OCI-LY7 (cell line): ENCODE measurements around the gene TRMT61A. TPM values are rescaled to one million over a fixed set of nuclear protein-coding genes. Genes with fewer than 3 reads are reported as not detected.

Source experiments
- BruUV-seq: library from RNA; stranded (reverse); fragments of 400-500 nt; replicated peaks from 2 replicates; lab custom pipeline; 2021; lab: Mats Ljungman, UMichigan
- CTCF ChIA-PET: fragments of 300-600 bp; sonication (Branson Sonifier 250); formaldehyde crosslinking; loops from one replicate; lab custom pipeline; 2022; ENCODE audit warnings: antibody characterized with exemption; ENCODE audit not compliant: unreplicated experiment; lab: Charles Lee
- POLR2A ChIA-PET: fragments of 300-600 bp; sonication (Branson Sonifier 250); formaldehyde crosslinking; loops from one replicate; lab custom pipeline; 2022; ENCODE audit warnings: antibody characterized with exemption; lab: Charles Lee
- DNase-seq: peaks from one replicate; pipeline ENCODE4 v3.0.0-alpha.2; 2015; ENCODE audit warnings: low spot score
- H2AFZ ChIP-seq: fragments of 200-600 bp; sonication (generic), shearing (Covaris generic); 2 replicates; pipeline ENCODE4 v1.6.1; 2014; ENCODE audit warnings: mild to moderate bottlenecking, antibody characterized with exemption, low read length, moderate library complexity
- H3K27ac ChIP-seq: fragments of 200-600 bp; sonication (generic); 2 replicates; pipeline ENCODE4 v1.5.1; 2014; ENCODE audit warnings: mixed run types, low read depth, mild to moderate bottlenecking, moderate library complexity, low read length, inconsistent platforms; ENCODE audit not compliant: poor library complexity, severe bottlenecking
- H3K36me3 ChIP-seq: fragments of 200-600 bp; sonication (generic); 2 replicates; pipeline ENCODE4 v1.6.1; 2014; ENCODE audit warnings: mild to moderate bottlenecking, antibody characterized with exemption, low read length, moderate library complexity, mixed read lengths; ENCODE audit not compliant: insufficient read depth
- H3K4me1 ChIP-seq: fragments of 200-600 bp; sonication (generic); 2 replicates; pipeline ENCODE4 v1.5.1; 2014; ENCODE audit warnings: mild to moderate bottlenecking, low read length; ENCODE audit not compliant: insufficient read depth, poor library complexity, severe bottlenecking
- H3K4me2 ChIP-seq: fragments of 200-600 bp; sonication (generic); 2 replicates; pipeline ENCODE4 v1.6.1; 2014; ENCODE audit warnings: mild to moderate bottlenecking, low read length
- H3K4me3 ChIP-seq: fragments of 200-600 bp; sonication (generic); 2 replicates; pipeline ENCODE4 v1.5.1; 2014; ENCODE audit warnings: mild to moderate bottlenecking, low read depth, low read length; ENCODE audit not compliant: poor library complexity, severe bottlenecking
- H3K79me2 ChIP-seq: fragments of 200-600 bp; sonication (generic); 2 replicates; pipeline ENCODE4 v1.6.1; 2016; ENCODE audit warnings: low read depth, mild to moderate bottlenecking, low read length, moderate library complexity, mixed read lengths; ENCODE audit not compliant: insufficient read depth
- H3K9me2 ChIP-seq: fragments of 200-600 bp; sonication (generic); 2 replicates; pipeline ENCODE4 v1.6.1; 2016; ENCODE audit warnings: mild to moderate bottlenecking, low read length, mixed read lengths; ENCODE audit not compliant: insufficient read depth
- H3K9me3 ChIP-seq: fragments of 200-600 bp; sonication (generic); 2 replicates; pipeline ENCODE4 v1.6.1; 2014; ENCODE audit warnings: mild to moderate bottlenecking, mixed run types, low read length, mixed read lengths
- H4K20me1 ChIP-seq: fragments of 200-600 bp; sonication (generic); 2 replicates; pipeline ENCODE4 v1.6.1; 2014; ENCODE audit warnings: mild to moderate bottlenecking, antibody characterized with exemption, low read length, moderate library complexity, mixed read lengths; ENCODE audit not compliant: insufficient read depth
- EZH2phosphoT487 ChIP-seq: fragments of 200-600 bp; sonication (generic); IDR thresholded peaks from 2 replicates; pipeline ENCODE4 v1.6.1; 2018; ENCODE audit warnings: low read depth, borderline replicate concordance, mild to moderate bottlenecking, mixed run types, antibody characterized with exemption, low read length, moderate library complexity, mixed read lengths
- intact Hi-C: fragments of 100-400 bp; cut with micrococcal nuclease; formaldehyde crosslinking; loops from one replicate; pipeline ENCODE4 v1.10.0; 2022; ENCODE audit not compliant: unreplicated experiment
- total RNA-seq, 2 experiments: library from RNA; depleted of rRNA in 1 of 2; stranded (reverse); fragments of >200 nt in 1 of 2; shearing (Covaris generic) in 1 of 2; gene quantifications; 2 replicates each; pipeline ENCODE4 v1.2.3, GENCODE V29; 2014 to 2022
- TF ChIP-seq, protein P1 (sequence below): fragments of 200-600 bp; sonication (generic); conservative IDR thresholded peaks from 2 replicates; pipeline ENCODE4 v1.5.1; 2014; ENCODE audit warnings: mild to moderate bottlenecking, antibody characterized with exemption, low read length, moderate library complexity, mixed read lengths

Gene TRMT61A
- total RNA-seq, 2 experiments from 2014 or later: 13.1 to 17.1 TPM

DNA sequence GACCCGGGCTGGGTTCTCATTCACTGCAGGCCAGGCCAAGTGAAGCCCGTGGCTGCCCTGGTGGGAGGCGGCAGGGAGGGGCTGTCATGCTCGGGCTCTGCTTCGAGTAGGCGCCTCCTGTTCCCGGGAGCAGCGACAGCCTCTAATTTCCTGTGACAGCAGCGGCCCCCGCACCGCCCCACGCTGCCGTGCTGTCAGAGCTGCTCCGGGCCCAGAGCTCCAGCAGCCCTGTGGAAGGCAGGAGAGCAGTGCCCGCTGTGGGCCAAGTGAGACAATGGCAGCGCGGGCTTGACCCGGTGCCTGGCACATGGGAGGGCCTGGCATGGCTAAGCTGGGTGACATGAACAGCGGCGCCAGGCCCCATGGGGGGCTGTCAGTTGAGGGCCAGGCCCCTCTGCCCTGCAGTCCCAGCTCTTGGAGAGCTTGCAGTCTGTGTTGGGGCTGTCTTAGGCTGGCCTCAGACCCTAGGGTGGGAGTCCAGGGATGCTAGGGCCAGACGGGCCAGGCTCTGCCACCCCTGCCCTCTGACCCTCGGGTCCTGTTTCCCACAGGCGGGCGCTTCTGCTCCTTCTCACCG is 5.1 kb downstream of the TRMT61A start:
- Histone ChIP-seq H3K4me2 (no peak overlapping the region), H3K4me3 (no peak overlapping the region), H2AFZ (no peak overlapping the region), H3K4me1 (peaks cover 11% of the 10 kb centered on the region), H3K9me2 (no peaks in the 10 kb centered on the region), H4K20me1 (no peaks in the 10 kb centered on the region; the same call in 1 of the 2 replicates), H3K79me2 (peaks cover 23% of the 10 kb centered on the region), H3K36me3 (peaks cover 38% of the 10 kb centered on the region; the same call in 1 of the 2 replicates), H3K27ac (no peak overlapping the region), H3K9me3 (no peaks in the 10 kb centered on the region)
- TF ChIP-seq, protein P1, sequence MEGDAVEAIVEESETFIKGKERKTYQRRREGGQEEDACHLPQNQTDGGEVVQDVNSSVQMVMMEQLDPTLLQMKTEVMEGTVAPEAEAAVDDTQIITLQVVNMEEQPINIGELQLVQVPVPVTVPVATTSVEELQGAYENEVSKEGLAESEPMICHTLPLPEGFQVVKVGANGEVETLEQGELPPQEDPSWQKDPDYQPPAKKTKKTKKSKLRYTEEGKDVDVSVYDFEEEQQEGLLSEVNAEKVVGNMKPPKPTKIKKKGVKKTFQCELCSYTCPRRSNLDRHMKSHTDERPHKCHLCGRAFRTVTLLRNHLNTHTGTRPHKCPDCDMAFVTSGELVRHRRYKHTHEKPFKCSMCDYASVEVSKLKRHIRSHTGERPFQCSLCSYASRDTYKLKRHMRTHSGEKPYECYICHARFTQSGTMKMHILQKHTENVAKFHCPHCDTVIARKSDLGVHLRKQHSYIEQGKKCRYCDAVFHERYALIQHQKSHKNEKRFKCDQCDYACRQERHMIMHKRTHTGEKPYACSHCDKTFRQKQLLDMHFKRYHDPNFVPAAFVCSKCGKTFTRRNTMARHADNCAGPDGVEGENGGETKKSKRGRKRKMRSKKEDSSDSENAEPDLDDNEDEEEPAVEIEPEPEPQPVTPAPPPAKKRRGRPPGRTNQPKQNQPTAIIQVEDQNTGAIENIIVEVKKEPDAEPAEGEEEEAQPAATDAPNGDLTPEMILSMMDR: no peak
- TF ChIP-seq EZH2phosphoT487: no peak
- BruUV-seq: no TSS peak
- ChIA-PET POLR2A (no interaction called here), CTCF (no interaction called here)
- DNase-seq: no peak
- intact Hi-C loops: no loop called here

DNA sequence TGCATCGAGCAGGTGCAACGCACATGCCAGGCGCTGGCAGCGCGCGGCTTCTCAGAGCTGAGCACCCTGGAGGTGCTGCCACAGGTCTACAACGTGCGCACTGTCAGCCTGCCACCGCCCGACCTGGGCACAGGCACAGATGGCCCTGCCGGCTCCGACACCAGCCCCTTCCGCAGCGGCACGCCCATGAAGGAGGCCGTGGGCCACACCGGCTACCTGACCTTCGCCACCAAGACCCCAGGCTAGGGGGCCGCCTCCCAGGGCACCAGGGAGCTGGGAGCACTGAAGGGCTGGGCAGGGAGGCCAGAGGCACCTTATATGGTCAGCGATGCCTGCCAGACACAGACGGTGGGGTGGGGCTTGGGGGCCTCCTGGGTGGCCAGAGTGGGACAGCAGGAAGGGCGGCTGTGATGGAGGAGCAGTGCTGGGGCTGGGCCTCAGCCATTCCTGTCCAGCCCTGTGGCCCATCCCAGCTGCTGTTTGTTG is 5.6 kb downstream of the TRMT61A start:
- H3K27ac ChIP-seq: no peak overlapping the region
- H3K36me3 ChIP-seq: peaks cover 38% of the 10 kb centered on the region; the same call in 1 of the 2 replicates
- no TSS peak for BruUV-seq
- H3K9me2 ChIP-seq: no peaks in the 10 kb centered on the region
- ChIA-PET POLR2A (no interaction called here), CTCF (no interaction called here)
- TF ChIP-seq EZH2phosphoT487: no peak
- TF ChIP-seq, protein P1: no peak
- H3K4me3 ChIP-seq: no peak overlapping the region
- peaks cover 18% of the 10 kb centered on the region for H3K79me2 ChIP-seq
- no peaks in the 10 kb centered on the region; the same call in 1 of the 2 replicates for H4K20me1 ChIP-seq
- no peak overlapping the region for H2AFZ ChIP-seq
- H3K9me3 ChIP-seq: no peaks in the 10 kb centered on the region
- no peak for DNase-seq
- no peak overlapping the region for H3K4me2 ChIP-seq
- peaks cover 11% of the 10 kb centered on the region for H3K4me1 ChIP-seq
- intact Hi-C loops: no loop called here
